IPS DF 4.7 (cell line): ENCODE measurements around the gene EBP.
"Not testable (repeated sequence)": the region's sequence is repeated elsewhere in the genome, so short reads cannot be mapped to it uniquely, and the experiment has no call there.

ENCODE experiments used
- DNase-seq: peaks from one replicate; pipeline ENCODE4 v3.0.0-alpha.2; 2013; ENCODE audit warnings: low spot score; ENCODE audit errors: extremely low read depth

The EBP gene

GRCh38 chrX:48522291-48522690 lies 683 bp downstream of the EBP start:
- DNase-seq, result no peak

- no peak for DNase-seq
Measured at GRCh38 chrX:48523682-48524081, 2.1 kb downstream of the EBP start.

- DNase-seq, result not testable (repeated sequence)
Measured at GRCh38 chrX:48525853-48526252, 4.2 kb downstream of the EBP start.

DNA sequence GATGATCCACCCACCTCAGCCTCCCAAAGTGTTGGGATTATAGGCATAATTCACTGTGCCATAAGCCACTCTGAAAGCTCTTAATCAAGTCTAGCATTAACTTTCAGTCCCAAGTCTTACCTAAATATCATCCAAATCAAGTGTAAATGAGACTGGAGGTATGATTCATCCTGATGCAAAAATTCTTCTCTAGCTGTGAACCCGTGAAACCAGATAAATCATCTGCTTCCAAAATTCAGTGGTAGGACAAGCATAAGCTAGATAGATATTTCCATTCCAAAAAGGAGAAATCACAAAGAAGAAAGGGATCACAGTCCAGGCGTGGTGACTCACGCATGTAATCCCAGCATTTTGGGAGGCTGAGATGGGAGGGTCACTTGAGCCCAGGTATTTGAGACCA lies 9.1 kb downstream of the EBP start:
- no peak for DNase-seq

DNA sequence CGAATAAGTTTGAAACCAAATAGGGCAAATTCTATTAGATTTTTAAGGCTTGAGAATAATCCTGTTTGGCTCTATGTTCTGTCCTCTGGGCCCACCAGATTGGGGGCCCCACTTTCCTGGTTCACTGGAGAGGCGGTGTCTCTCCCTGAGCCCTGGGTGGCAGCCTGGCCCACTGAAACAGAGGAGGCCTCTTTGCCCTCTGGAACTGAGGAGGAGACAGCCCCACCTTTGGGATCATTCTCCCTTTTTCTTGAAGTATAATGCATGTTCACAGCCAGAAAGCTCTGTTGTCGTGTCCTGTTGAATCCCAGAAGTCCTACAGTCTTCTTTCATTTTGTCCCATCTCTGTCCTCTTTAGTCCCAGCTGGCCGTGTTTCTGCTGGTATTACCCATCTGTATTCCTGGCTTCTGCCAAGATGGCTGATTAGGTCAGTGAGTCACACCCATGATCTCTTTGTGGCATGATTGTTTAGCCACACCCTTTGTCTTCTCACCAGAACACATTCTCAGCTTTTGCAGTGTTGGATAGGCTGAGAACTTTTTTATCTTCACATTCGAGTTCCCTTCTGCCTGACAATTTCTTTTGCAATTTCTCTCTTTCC lies 9.9 kb downstream of the EBP start:
- DNase-seq, result no peak

- no peak for DNase-seq
Measured at GRCh38 chrX:48532161-48532560, 10.6 kb downstream of the EBP start.

DNA sequence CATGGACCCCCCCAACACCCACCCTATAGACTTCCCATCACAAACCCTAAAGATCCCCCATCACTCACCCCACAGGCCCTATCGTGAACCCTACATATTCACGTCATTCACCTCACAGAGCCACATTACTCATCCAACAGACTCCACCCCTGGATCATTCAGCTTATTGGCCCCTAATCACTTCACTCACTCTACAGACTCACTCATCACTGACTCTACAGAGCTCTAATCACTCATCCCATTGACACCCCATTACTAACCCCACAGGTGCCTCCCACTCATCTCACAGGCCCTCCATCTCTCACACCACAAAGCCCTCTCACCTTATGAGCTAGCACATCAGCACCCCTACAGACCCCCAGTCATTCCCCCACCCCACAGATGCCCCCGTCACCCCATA lies 11.6 kb downstream of the EBP start:
- no peak for DNase-seq

DNA sequence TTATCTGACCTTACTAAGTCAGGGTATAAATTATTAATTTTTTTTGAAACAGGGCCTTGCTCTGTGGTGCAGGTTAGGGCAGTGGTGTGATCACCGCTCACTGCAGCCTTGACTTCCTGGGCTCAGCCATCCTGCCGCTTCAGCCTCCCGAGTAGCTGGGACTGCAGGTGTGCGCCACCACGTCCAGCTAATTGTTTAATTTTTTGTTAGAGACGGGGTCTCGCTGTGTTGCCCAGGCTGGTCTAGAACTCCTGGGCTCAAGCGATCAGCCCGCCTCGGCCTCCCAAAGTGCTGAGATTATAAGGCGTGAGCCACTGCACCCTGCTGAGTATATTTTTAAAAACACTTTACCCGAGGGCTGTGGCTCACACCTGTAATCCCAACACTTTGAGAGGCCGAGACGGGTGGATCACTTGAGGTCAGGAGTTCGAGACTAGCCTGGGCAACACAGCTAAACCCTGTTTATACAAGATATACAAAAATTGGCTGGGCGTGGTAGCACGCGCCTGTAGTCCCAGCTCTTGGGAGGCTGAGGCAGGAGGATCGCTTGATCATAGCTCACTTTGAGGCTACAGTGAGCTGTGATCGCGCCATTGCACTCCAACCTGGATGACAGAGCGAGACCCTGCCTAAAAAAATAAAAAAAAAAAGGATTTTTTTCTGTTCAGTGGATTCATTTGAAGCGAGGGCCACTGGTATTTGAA lies 17.2 kb downstream of the EBP start:
- DNase-seq, result no peak

DNA sequence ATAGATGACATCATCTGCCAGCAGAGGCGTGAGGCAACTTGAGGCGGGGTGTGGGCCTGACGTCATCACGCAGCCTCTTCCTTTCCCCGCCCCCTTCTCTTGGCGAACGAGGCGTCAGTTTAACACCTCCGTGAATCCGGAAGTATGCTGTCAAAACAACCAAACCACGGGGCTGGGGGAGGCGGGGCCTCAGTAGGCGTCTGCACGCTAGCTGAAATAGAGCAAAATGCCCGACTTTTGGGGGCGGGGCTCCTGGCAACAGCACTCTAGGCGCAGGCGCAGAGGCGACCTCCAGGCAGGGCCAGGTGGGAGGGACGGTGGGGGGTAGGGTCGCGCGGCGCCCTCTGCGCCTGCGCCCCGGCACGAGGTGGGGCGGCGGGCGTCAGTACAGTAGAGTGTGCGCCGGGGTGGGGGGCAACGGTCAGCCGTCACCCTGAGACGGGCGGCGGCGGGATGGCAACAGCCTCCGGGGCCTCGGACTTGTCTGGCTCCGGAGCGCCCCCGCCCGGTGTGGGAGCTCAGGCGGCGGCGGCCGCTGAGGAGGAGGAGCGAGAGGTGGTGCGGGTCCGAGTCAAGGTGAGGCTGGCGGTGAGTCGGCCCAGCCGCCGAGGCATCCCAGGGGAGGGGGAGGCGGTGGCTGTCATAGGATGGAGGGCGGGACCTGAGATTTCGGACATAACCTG lies 17.9 kb downstream of the EBP start, which contains the start of gene TBC1D25:
TSS of gene TBC1D25 (plus strand) at position 370 of the 683 bp plus-strand sequence. CDS start at position 454, 84 bp downstream.
- peak; percentile 64 for DNase-seq

- DNase-seq, result no peak
Measured at GRCh38 chrX:48540028-48540375, 18.4 kb downstream of the EBP start.

DNA sequence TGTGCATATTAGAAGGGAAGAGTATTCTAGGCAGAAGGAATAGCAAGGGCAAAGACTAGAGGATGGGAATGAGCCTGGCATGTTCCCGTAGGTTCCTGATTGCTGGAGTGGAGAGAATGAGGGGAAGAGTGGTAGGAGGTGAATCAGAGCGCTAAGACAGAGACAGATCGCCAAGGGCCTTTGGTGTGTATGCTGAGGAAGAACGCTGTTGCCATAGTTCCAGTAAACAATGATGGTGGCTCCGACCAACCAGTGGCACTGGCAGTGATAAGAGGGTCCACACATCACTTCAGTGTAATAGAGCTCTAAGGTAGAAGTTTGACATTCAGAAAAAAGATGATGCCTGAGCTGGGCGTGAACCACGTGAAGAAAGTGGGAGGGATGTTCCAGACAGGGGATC lies 18.9 kb downstream of the EBP start:
- DNase-seq, result no peak

- DNase-seq, result no peak
Measured at GRCh38 chrX:48541140-48541814, 19.7 kb downstream of the EBP start.

DNA sequence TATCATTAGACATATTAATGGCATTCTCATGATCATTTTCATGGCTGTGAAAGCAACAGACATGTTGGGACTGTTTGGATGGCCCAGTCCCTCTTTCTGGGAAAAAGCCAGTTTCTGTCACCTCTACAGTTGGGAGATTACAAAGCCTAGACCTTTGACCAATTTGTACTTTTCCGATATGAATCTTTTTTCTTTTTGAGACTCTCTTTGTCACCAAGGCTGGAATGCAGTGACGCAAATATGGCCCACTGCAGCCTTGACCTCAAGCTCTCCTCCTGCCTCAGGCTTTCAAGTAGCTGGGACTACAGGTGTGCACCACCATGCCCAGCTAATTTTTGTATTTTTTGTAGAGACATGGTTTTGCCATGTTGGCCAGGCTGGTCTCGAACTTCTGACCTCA lies 27.3 kb downstream of the EBP start:
- no peak for DNase-seq

DNA sequence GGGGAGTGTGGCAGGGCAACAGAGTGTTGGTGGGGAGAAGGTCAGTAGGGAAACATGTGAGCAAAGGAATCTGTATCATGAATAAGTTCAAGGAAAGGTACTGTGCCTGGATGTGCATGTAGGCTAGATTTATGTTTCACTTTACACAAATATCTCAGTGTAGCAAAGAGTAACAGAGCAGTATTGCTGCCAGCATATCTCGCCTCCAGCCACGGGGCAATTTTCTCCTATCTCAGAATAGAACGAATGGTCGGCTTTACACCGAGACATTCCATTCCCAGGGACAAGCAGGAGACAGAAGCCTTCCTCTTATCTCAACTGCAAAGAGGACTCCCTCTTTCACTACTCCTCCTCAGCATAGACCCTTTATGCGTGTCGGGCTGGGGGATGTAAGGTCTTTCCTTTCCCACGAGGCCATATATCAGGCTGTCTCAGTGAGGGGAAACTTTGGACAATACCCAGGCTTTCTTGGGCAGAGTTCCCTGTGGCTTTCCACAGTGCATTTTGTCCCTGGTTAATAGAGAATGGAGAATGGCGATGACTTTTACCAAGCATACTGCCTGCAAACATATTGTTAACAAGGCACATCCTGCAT lies 34.2 kb downstream of the EBP start:
- not testable (repeated sequence) for DNase-seq

GRCh38 chrX:48558271-48558670 lies 36.7 kb downstream of the EBP start:
- DNase-seq, result no peak

DNA sequence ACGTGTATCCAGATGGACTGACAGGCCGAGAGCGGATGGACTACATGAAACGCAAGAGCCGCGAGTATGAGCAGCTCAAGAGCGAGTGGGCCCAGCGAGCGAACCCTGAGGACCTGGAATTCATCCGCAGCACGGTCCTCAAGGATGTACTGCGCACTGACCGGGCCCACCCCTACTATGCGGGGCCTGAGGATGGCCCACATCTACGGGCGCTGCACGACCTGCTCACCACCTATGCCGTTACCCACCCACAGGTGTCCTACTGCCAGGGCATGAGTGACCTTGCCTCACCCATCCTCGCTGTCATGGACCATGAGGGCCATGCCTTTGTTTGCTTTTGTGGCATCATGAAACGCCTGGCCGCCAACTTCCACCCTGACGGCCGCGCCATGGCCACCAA lies 38.0 kb downstream of the EBP start:
- no peak for DNase-seq

DNA sequence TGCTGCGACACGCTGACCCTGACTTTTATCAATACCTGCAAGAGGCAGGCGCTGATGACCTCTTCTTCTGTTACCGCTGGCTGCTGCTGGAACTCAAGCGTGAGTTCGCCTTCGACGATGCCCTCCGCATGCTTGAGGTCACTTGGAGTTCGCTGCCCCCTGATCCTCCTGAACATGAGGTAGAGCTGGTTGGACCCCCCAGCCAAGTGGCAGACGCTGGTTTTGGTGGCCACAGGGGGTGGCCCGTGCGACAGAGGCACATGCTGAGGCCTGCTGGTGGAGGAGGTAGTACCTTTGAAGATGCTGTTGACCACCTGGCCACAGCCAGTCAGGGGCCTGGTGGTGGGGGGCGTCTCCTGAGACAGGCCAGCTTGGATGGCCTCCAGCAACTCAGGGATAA lies 38.4 kb downstream of the EBP start:
- DNase-seq, result no peak

- no peak for DNase-seq
Measured at GRCh38 chrX:48560681-48561080, 39.1 kb downstream of the EBP start.

DNA sequence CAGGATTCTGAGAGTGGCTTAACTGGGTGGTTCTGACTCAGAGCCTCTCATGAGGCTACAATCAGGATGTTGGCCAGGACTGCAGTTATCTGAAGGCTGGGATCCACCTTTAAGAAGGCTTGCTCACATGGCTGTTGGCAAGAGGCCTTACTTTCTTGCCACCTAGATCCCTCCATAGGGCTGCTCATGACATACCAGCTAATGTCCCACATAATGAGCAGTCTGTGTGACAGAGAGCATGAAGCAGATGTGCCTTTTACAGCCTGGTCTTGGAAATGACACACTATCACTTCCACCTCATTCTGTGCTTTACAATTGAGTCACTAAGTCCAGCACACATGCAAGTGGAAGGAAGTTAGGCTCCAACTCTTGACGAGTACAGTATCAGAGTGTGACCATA lies 48.4 kb downstream of the EBP start:
- DNase-seq, result no peak

DNA sequence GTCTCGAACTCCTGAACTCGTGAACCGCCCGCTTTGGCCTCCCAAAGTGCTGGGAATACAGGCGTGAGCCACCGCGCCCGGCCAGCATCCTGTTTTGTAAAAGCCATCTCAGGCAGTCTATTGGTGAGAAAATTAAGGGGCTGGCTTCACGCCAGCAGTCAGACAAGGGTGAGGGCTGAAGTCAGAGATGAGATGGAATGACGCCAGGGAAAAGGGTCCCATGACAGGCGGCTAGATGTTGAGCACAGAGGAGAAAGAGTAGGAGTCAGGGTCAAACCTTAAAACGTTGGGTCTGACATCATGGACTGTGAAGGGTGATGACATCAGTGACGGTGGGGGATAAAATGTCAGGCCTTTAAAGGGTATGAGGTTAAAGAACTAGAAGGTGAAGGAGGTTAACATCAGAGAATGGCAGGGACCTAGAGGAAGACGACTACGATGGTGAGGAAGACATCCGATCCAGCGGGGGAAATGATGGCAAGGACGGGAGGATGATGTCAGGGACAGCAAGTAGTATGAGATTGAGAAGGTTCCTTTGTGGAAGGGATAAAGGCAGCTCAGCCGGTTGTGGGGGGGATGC lies 52.2 kb downstream of the EBP start:
- no peak for DNase-seq
